CD4-positive, alpha-beta T cell treated with Interleukin-2 at 100 ng/mL for 4 hours (primary cell): ENCODE measurements around the gene IGFBP2.

Experiments
- DNase-seq: peaks from one replicate; pipeline ENCODE4 v3.0.0-alpha.2; 2020; ENCODE audit warnings: low spot score

Gene IGFBP2

GRCh38 chr2:216687646-216688045 is 54.4 kb downstream of the IGFBP2 start:
- no peak for DNase-seq

- no peak for DNase-seq
Measured at GRCh38 chr2:216688731-216689340, 55.6 kb downstream of the IGFBP2 start.

- no peak for DNase-seq
Measured at GRCh38 chr2:216689397-216689796, 56.2 kb downstream of the IGFBP2 start.

- DNase-seq, result no peak
Measured at GRCh38 chr2:216690456-216690852, 57.2 kb downstream of the IGFBP2 start.

GRCh38 chr2:216690853-216691741 is 57.9 kb downstream of the IGFBP2 start:
- DNase-seq, result no peak

GRCh38 chr2:216692636-216693413 is 59.6 kb downstream of the IGFBP2 start:
- DNase-seq, result peak; percentile 26

GRCh38 chr2:216693414-216694080 is 60.3 kb downstream of the IGFBP2 start:
- DNase-seq, result no peak

- DNase-seq, result no peak
Measured at GRCh38 chr2:216694082-216694825, 61.0 kb downstream of the IGFBP2 start.

GRCh38 chr2:216694826-216695217 is 61.6 kb downstream of the IGFBP2 start:
- DNase-seq, result no peak

GRCh38 chr2:216695401-216695821 is 62.2 kb downstream of the IGFBP2 start, which contains the start of gene IGFBP5:
Gene IGFBP5 (minus strand): TSS chr2:216695549. CDS start chr2:216694775, 774 bp downstream.
- DNase-seq, result no peak

- DNase-seq, result no peak
Measured at GRCh38 chr2:216696321-216696720, 63.1 kb downstream of the IGFBP2 start.

- DNase-seq, result no peak
Measured at GRCh38 chr2:216696751-216697560, 63.7 kb downstream of the IGFBP2 start.

GRCh38 chr2:216698293-216698692 is 65.1 kb downstream of the IGFBP2 start:
- no peak for DNase-seq

- peak; percentile 10 for DNase-seq
Measured at GRCh38 chr2:216698895-216699294, 65.7 kb downstream of the IGFBP2 start.

- DNase-seq, result no peak
Measured at GRCh38 chr2:216700088-216700567, 66.9 kb downstream of the IGFBP2 start.

- no peak for DNase-seq
Measured at GRCh38 chr2:216700781-216701180, 67.6 kb downstream of the IGFBP2 start.

- DNase-seq, result no peak
Measured at GRCh38 chr2:216701544-216701943, 68.3 kb downstream of the IGFBP2 start.

- DNase-seq, result no peak
Measured at GRCh38 chr2:216702756-216703155, 69.5 kb downstream of the IGFBP2 start.

- DNase-seq, result no peak
Measured at GRCh38 chr2:216710551-216711301, 77.5 kb downstream of the IGFBP2 start.
